Mesendoderm (in vitro differentiated cells): ENCODE measurements around the gene COQ8B.

Experiments
- DNase-seq: peaks from one replicate; pipeline ENCODE4 v3.0.0; 2013
- H2AK5ac ChIP-seq: 2 replicates; pipeline ENCODE4 v1.6.1; 2013; ENCODE audit warnings: low read length, inconsistent platforms
- H2BK120ac ChIP-seq: 2 replicates; pipeline ENCODE4 v1.6.1; 2013; ENCODE audit warnings: low read depth, mild to moderate bottlenecking, low read length, moderate library complexity, mixed read lengths
- H2BK15ac ChIP-seq: replicated peaks from 2 replicates; pipeline ENCODE4 v1.6.1; 2013; ENCODE audit warnings: low read depth, mild to moderate bottlenecking, moderate library complexity
- H2BK5ac ChIP-seq: 2 replicates; pipeline ENCODE4 v1.6.1; 2013; ENCODE audit warnings: low read length, inconsistent platforms
- H3K18ac ChIP-seq: 2 replicates; pipeline ENCODE4 v1.6.1; 2013; ENCODE audit warnings: mild to moderate bottlenecking, low read length, mixed read lengths
- H3K23ac ChIP-seq: one replicate; pipeline ENCODE4 v1.6.1; 2013; ENCODE audit warnings: low read length
- H3K27ac ChIP-seq: 2 replicates; pipeline ENCODE4 v1.5.1; 2013; ENCODE audit warnings: low read depth, mild to moderate bottlenecking, inconsistent platforms, low read length, moderate library complexity
- H3K27me3 ChIP-seq: 2 replicates; pipeline ENCODE4 v1.6.1; 2013; ENCODE audit warnings: low read length, control low read depth, mild to moderate bottlenecking, inconsistent platforms; ENCODE audit not compliant: insufficient read depth, poor library complexity
- H3K36me3 ChIP-seq: 2 replicates; pipeline ENCODE4 v1.6.1; 2013; ENCODE audit warnings: low read length, inconsistent platforms; ENCODE audit not compliant: control insufficient read depth, insufficient read depth
- H3K4ac ChIP-seq: one replicate; pipeline ENCODE4 v1.6.1; 2013; ENCODE audit warnings: low read depth, mild to moderate bottlenecking, low read length, moderate library complexity
- H3K4me1 ChIP-seq: 2 replicates; pipeline ENCODE4 v1.6.1; 2013; ENCODE audit warnings: low read depth, low read length, inconsistent platforms; ENCODE audit not compliant: control insufficient read depth
- H3K4me2 ChIP-seq: 2 replicates; pipeline ENCODE4 v1.6.1; 2013; ENCODE audit warnings: low read length
- H3K4me3 ChIP-seq: 2 replicates; pipeline ENCODE4 v1.5.1; 2013; ENCODE audit warnings: mild to moderate bottlenecking, low read length
- H3K56ac ChIP-seq: one replicate; pipeline ENCODE4 v1.6.1; 2013; ENCODE audit warnings: low read length
- H3K79me1 ChIP-seq: 2 replicates; pipeline ENCODE4 v1.6.1; 2013; ENCODE audit warnings: low read length, inconsistent platforms
- H3K79me2 ChIP-seq: 2 replicates; pipeline ENCODE4 v1.6.1; 2013; ENCODE audit warnings: mild to moderate bottlenecking, low read length; ENCODE audit not compliant: control insufficient read depth, insufficient read depth
- H3K9ac ChIP-seq: 2 replicates; pipeline ENCODE4 v1.6.1; 2013; ENCODE audit warnings: low read length, inconsistent platforms
- H4K5ac ChIP-seq: one replicate; pipeline ENCODE4 v1.6.1; 2013; ENCODE audit warnings: low read length
- H4K8ac ChIP-seq: one replicate; pipeline ENCODE4 v1.6.1; 2013; ENCODE audit warnings: low read depth, mild to moderate bottlenecking, control low read depth, low read length, moderate library complexity
- WGBS: extraction: QIAGEN DNeasy Blood & Tissue Kit; methylation state at CpG from one replicate; pipeline ENCODE4 v1.1.7; 2013; ENCODE audit warnings: low lambda C conversion rate, missing lambda C conversion rate; ENCODE audit not compliant: insufficient coverage; ENCODE audit errors: extremely low coverage; 5-methylcytosine and 5-hydroxymethylcytosine counted together

Gene COQ8B

GRCh38 chr19:40666803-40667438 is 49.8 kb downstream of the COQ8B start:
- Histone ChIP-seq H3K4me3 (no peak overlapping the region), H3K36me3 (peaks cover 15% of the 10 kb centered on the region), H3K27me3 (no peaks in the 10 kb centered on the region), H3K79me1 (no peaks in the 10 kb centered on the region), H2AK5ac (no peak overlapping the region), H3K4ac (no peak overlapping the region), H3K27ac (no peak overlapping the region), H3K23ac (no peak overlapping the region), H4K5ac (no peak overlapping the region), H2BK15ac (no peak overlapping the region), H3K4me1 (no peaks in the 10 kb centered on the region), H3K79me2 (no peaks in the 10 kb centered on the region), H2BK120ac (no peak overlapping the region), H3K4me2 (no peak overlapping the region), H4K8ac (no peak overlapping the region), H2BK5ac (no peak overlapping the region), H3K9ac (no peak overlapping the region), H3K56ac (no peak overlapping the region), H3K18ac (no peak overlapping the region)
- no peak for DNase-seq
- WGBS = no CpG with 5 or more reads among the region's 14 CpGs

DNA sequence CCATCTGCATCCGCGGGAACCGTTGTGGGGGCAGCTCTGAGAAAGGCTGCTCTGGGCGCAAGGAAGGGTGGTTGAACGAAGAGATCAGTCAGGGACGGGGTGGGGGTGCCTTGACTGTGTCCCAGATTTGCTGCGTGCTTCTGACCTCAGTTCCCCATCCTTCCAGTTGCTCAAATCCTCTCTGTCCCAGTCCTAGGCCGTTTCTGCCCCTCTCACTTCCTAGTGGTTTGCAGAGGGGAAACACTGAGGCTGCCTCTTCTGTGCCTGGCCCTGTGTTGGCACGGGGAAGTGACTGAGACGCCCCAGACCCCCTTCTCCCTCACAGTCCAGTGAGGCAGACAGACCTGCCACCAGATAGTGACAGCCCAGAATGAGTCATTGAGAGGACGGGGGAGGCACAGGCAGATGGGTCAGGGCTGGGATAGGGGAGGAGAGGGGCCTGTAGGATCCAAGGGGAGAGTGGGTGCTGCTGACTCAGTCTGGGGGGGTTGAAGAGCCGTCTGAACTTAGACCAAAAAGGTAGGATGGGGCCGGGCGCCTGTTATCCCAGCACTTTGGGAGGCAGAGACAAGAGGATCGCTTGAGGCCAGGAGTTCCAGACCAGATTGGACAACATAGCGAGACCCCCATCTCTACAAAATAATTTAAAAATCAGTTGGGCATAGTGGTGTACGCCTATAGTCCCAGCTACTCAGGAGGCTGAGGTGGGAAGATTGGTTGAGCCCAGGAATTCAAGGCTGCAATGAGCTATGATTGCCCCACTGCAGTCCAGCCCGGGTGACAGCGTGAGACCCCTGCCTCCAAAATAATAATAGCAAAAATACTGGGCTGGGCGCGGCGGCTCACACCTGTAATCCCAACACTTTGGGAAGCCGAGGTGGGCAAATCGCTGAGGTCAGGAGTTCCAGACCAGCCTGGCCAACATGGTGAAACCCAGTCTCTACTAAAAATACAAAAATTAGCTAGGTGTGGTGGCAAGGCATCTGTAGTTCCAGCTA is 52.7 kb downstream of the COQ8B start:
- no peak overlapping the region for H2AK5ac ChIP-seq
- peak; percentile 45 for DNase-seq
- H3K79me1 ChIP-seq = no peaks in the 10 kb centered on the region
- H4K5ac ChIP-seq = no peak overlapping the region
- H3K18ac ChIP-seq = no peak overlapping the region
- H2BK5ac ChIP-seq = no peak overlapping the region
- H3K4me2 ChIP-seq = peak overlapping the region; percentile 92
- peak overlapping the region; percentile 66 for H3K23ac ChIP-seq
- no CpG with 5 or more reads among the region's 24 CpGs for WGBS
- no peak overlapping the region for H3K4ac ChIP-seq
- no peaks in the 10 kb centered on the region for H3K27me3 ChIP-seq
- no peaks in the 10 kb centered on the region for H3K79me2 ChIP-seq
- H2BK120ac ChIP-seq = no peak overlapping the region
- H3K36me3 ChIP-seq = peaks cover 3% of the 10 kb centered on the region
- peak overlapping the region; percentile 37 for H3K4me3 ChIP-seq
- no peak overlapping the region for H2BK15ac ChIP-seq
- peak overlapping the region; percentile 87 for H3K56ac ChIP-seq
- H3K4me1 ChIP-seq = no peaks in the 10 kb centered on the region
- no peak overlapping the region for H4K8ac ChIP-seq
- peak overlapping the region; percentile 79 for H3K9ac ChIP-seq
- no peak overlapping the region for H3K27ac ChIP-seq

DNA sequence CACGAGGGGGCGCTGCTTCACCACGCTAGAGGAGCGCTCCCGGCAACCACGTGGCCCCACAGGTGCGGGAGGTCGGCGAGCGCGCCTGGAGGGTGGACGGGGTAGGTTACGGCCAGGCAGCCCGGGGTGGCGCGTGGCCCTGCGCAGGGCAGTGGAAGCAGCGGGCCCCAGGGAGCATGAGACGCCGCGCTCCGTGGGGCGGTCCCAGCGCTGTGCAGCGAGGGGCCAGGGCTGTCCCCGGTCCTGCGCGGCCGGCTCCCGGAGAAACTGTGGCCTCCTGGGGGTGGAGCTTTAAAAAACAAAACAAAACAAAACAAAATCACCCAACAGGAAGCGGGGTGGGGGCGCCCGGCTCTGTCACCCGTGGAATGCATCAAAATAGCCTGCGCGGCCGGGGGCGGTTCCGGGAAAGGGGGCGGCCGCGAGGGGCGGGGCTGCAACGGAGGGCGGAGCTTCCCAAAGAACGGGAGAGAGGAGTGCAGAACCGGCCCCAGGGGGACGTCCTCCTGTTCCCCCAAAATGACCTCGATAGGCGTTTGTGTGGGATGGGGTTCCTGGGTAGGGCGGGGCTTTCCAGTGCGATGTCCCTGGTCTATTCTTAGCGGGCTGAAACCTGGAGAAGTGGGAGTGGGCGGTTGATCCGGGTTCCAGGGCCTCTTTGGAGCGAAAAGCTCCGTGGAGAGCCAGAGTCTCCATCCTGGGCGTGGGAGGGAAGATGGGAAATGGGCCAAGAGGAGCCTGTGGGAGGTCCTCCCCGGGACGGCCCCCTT is 53.6 kb downstream of the COQ8B start:
- Histone ChIP-seq H4K5ac (no peak overlapping the region), H3K9ac (peak overlapping the region; percentile 79), H3K79me1 (no peaks in the 10 kb centered on the region), H3K4me3 (peak overlapping the region; percentile 37), H3K56ac (peak overlapping the region; percentile 92), H2BK15ac (no peak overlapping the region), H3K4me2 (peak overlapping the region; percentile 92), H3K4ac (peak overlapping the region; percentile 38), H3K27me3 (no peaks in the 10 kb centered on the region), H3K27ac (no peak overlapping the region), H2BK5ac (no peak overlapping the region), H2AK5ac (no peak overlapping the region), H3K18ac (peak overlapping the region; percentile 76), H3K36me3 (peaks cover 2% of the 10 kb centered on the region), H3K79me2 (no peaks in the 10 kb centered on the region), H2BK120ac (no peak overlapping the region), H3K4me1 (no peaks in the 10 kb centered on the region), H4K8ac (peak overlapping the region; percentile 30), H3K23ac (peak overlapping the region; percentile 66)
- no CpG with 5 or more reads among the region's 60 CpGs for WGBS
- DNase-seq = peak; percentile 87

DNA sequence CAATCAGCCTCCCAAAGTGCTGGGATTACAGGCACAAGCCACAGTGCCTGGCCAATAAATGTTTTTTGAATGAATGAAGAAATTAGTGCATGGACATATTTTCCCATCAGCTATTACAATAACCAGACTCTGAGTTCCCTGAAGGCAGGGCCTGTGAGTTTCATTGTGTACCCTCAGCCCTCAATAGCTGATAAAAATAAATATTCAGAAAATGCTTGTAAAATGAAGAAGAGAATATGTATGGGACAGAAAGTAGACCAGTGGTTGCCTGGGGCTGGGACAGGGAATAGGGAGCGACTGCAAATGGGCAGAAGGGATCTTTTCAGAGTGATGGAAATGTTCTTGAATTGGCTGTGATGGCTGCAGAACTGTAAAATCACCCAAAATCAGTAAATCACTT is 55.1 kb downstream of the COQ8B start:
- Histone ChIP-seq H3K27me3 (no peaks in the 10 kb centered on the region), H3K56ac (no peak overlapping the region), H4K8ac (no peak overlapping the region), H3K18ac (no peak overlapping the region), H3K27ac (no peak overlapping the region), H3K23ac (no peak overlapping the region), H3K4me2 (no peak overlapping the region), H3K79me1 (no peaks in the 10 kb centered on the region), H3K36me3 (no peaks in the 10 kb centered on the region), H3K4me3 (no peak overlapping the region), H2BK120ac (no peak overlapping the region), H3K9ac (no peak overlapping the region), H3K4ac (no peak overlapping the region), H3K79me2 (no peaks in the 10 kb centered on the region), H2BK15ac (no peak overlapping the region), H2BK5ac (no peak overlapping the region), H2AK5ac (no peak overlapping the region), H4K5ac (no peak overlapping the region), H3K4me1 (no peaks in the 10 kb centered on the region)
- no CpG with 5 or more reads among the region's 1 CpG for WGBS
- no peak for DNase-seq

DNA sequence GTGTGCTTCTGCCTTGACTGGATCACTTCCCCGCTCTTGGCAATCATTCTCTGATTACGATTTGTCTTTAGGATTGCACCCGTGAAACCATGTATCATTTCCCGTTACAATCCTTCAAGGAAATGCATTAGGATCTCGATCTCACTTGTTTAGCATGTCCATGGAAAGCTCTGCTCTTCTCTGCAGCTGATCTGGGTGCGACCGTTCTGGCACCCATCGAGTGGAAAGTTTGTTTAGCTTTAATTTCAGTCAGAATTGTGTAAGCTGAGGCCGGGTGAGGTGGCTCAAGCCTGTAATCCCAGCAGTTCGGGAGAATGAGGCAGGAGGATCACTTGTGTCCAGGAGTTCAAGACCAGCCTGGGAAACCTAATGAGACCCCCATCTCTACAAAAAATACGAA is 57.1 kb downstream of the COQ8B start:
- Histone ChIP-seq H3K9ac (no peak overlapping the region), H4K8ac (no peak overlapping the region), H3K4me3 (no peak overlapping the region), H2BK120ac (no peak overlapping the region), H2BK5ac (no peak overlapping the region), H3K4ac (no peak overlapping the region), H4K5ac (no peak overlapping the region), H3K27ac (no peak overlapping the region), H3K79me2 (no peaks in the 10 kb centered on the region), H3K27me3 (no peaks in the 10 kb centered on the region), H3K56ac (no peak overlapping the region), H3K23ac (no peak overlapping the region), H3K36me3 (no peaks in the 10 kb centered on the region), H3K18ac (no peak overlapping the region), H2BK15ac (no peak overlapping the region), H2AK5ac (no peak overlapping the region), H3K4me1 (no peaks in the 10 kb centered on the region), H3K4me2 (no peak overlapping the region), H3K79me1 (no peaks in the 10 kb centered on the region)
- no CpG with 5 or more reads among the region's 11 CpGs for WGBS
- DNase-seq = no peak
